Left ventricle myocardium inferior (tissue), 1 donor: ENCODE data around the gene TRRAP. TPM values are rescaled to one million over a fixed set of nuclear protein-coding genes. Genes with fewer than 3 reads are reported as not detected.

ENCODE experiments used
- DNase-seq: peaks from one replicate; pipeline ENCODE4 v3.0.0-alpha.2; 2020
- H3K27ac ChIP-seq: fragments of 200-600 bp; replicated peaks from 2 replicates; pipeline ENCODE4 v1.8.0; 2021
- H3K27me3 ChIP-seq: fragments of 200-600 bp; 2 replicates; pipeline ENCODE4 v1.8.0; 2021; ENCODE audit warnings: low read depth
- H3K36me3 ChIP-seq: fragments of 200-600 bp; 2 replicates; pipeline ENCODE4 v1.8.0; 2021
- H3K4me1 ChIP-seq: fragments of 200-600 bp; 2 replicates; pipeline ENCODE4 v1.8.0; 2021
- H3K4me3 ChIP-seq: fragments of 200-600 bp; 2 replicates; pipeline ENCODE4 v1.8.0; 2021; ENCODE audit warnings: mild to moderate bottlenecking, moderate library complexity
- H3K9me3 ChIP-seq: fragments of 200-600 bp; replicated peaks from 2 replicates; pipeline ENCODE4 v1.8.0; 2021
- intact Hi-C: fragments of 100-400 bp; cut with micrococcal nuclease; formaldehyde crosslinking; loops from one replicate; pipeline ENCODE4 v1.11.0; 2022
- total RNA-seq: library from RNA; stranded (reverse); fragmentation: NEBNext Ultra II Directional; extraction: Animal tissue kit (Norgen Biotek cat#: 25700); gene quantifications from one replicate; pipeline ENCODE4 v1.2.1, GENCODE V29; 2021
- TF ChIP-seq, protein P1 (sequence below): fragments of 200-600 bp; IDR thresholded peaks from 2 replicates; pipeline ENCODE4 v1.8.0; 2021; ENCODE audit warnings: antibody characterized with exemption, mild to moderate bottlenecking, borderline replicate concordance
- donor health status: DM: no; HTN: yes; CAD: no; lungs with severe emphysema.

TRRAP gene
- total RNA-seq, 1 donor from 2014 or later, result 15.5 TPM

DNA sequence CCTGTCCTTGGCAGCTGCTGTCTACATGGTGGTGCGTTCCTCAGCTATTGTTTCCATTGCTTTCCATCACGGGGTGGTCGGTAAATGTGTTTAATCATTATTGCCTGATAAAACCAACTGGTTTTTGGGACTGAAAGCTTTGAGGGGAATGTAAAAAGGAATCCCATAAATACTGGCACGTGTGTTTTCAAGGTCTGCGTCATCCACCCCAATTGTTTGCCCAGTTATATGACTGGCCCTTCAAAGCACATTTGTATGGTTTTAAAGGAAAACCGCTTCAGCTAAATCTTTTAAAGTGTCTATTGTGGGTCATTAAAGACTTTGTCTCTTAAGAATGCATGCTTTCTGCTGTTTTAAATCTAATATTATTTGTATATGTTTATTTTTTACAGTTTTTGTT lies 65.0 kb downstream of the TRRAP start:
- Histone ChIP-seq H3K9me3 (no peaks in the 10 kb centered on the region), H3K4me1 (peaks cover 35% of the 10 kb centered on the region), H3K27me3 (no peaks in the 10 kb centered on the region), H3K36me3 (peaks cover 88% of the 10 kb centered on the region), H3K27ac (no peak overlapping the region), H3K4me3 (no peak overlapping the region)
- intact Hi-C loops, result no loop called here
- no peak for DNase-seq
- TF ChIP-seq, protein P1, sequence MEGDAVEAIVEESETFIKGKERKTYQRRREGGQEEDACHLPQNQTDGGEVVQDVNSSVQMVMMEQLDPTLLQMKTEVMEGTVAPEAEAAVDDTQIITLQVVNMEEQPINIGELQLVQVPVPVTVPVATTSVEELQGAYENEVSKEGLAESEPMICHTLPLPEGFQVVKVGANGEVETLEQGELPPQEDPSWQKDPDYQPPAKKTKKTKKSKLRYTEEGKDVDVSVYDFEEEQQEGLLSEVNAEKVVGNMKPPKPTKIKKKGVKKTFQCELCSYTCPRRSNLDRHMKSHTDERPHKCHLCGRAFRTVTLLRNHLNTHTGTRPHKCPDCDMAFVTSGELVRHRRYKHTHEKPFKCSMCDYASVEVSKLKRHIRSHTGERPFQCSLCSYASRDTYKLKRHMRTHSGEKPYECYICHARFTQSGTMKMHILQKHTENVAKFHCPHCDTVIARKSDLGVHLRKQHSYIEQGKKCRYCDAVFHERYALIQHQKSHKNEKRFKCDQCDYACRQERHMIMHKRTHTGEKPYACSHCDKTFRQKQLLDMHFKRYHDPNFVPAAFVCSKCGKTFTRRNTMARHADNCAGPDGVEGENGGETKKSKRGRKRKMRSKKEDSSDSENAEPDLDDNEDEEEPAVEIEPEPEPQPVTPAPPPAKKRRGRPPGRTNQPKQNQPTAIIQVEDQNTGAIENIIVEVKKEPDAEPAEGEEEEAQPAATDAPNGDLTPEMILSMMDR, result no peak

DNA sequence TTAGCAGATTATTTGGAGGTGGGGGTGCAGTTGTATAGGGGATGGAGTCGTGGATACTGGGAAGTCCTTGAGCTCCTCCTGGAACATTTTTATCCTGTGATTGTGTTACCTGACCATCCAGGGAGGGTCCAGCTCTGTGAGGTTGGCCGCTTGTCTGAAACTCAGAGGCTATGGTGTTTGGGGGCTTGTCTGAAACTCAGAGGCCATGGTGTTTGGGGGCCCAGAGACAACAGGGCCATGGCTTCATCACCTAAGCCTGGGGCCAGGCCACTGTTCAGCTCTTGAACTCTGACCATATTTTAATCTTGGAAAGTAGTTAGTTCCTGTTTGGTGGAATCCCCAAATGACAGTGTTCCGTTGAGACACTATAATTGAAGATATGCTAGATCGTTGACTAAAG lies 66.1 kb downstream of the TRRAP start:
- DNase-seq, result no peak
- TF ChIP-seq, protein P1, result no peak

DNA sequence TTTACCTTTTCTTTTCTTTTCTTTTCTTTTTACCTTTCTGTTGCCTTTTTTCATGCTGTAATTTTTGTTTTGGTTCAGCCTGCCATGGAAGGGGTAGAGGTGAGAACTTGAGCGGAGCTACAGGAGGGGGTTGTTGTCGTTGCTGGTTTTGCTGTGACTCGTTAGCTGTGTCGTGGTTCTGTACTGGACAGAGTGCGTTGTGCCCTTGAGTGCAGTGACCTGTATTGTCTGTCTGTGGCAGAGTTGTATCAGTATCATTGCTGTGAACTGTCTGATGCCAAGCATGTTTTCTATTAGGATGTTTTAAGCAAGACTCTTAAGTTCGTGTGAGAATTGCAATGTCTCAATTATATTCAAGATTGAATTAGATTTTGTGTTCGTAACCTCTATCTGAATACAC lies 67.5 kb downstream of the TRRAP start:
- DNase-seq, result no peak
- TF ChIP-seq, protein P1, result no peak
- intact Hi-C loops, result no loop called here
- H3K27me3 ChIP-seq, result no peaks in the 10 kb centered on the region
- H3K4me3 ChIP-seq, result no peak overlapping the region
- H3K9me3 ChIP-seq, result no peaks in the 10 kb centered on the region
- H3K36me3 ChIP-seq, result peaks cover 88% of the 10 kb centered on the region
- H3K27ac ChIP-seq, result peak overlapping the region; percentile 56
- peaks cover 21% of the 10 kb centered on the region for H3K4me1 ChIP-seq

More for the DNA sequence above, 66.1 kb downstream of the TRRAP start:
- H3K9me3 ChIP-seq, result no peaks in the 10 kb centered on the region
- H3K27me3 ChIP-seq, result no peaks in the 10 kb centered on the region
- peaks cover 88% of the 10 kb centered on the region for H3K36me3 ChIP-seq
- intact Hi-C loops, result no loop called here
- peaks cover 35% of the 10 kb centered on the region for H3K4me1 ChIP-seq
- no peak overlapping the region for H3K27ac ChIP-seq
- no peak overlapping the region for H3K4me3 ChIP-seq

DNA sequence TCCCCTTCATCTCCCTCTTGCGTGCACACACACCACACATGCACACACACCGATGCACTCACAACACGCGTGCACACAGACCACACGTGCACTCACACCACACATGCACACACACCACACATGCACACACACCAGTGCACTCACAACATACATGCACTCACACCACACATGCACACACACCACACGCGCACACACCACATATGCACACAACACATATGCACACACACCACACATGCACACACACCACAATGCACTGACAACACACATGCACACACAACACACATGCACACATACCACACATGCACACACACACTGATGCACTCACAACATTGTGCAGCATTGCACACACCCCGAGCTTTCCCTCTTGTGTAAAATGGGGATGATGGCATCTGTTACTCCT lies 68.1 kb downstream of the TRRAP start:
- Histone ChIP-seq H3K4me1 (peaks cover 16% of the 10 kb centered on the region), H3K36me3 (peaks cover 87% of the 10 kb centered on the region), H3K27ac (peak overlapping the region; percentile 56), H3K4me3 (no peak overlapping the region), H3K27me3 (no peaks in the 10 kb centered on the region), H3K9me3 (no peaks in the 10 kb centered on the region)
- no peak for DNase-seq
- TF ChIP-seq, protein P1, result no peak
- intact Hi-C loops, result no loop called here

DNA sequence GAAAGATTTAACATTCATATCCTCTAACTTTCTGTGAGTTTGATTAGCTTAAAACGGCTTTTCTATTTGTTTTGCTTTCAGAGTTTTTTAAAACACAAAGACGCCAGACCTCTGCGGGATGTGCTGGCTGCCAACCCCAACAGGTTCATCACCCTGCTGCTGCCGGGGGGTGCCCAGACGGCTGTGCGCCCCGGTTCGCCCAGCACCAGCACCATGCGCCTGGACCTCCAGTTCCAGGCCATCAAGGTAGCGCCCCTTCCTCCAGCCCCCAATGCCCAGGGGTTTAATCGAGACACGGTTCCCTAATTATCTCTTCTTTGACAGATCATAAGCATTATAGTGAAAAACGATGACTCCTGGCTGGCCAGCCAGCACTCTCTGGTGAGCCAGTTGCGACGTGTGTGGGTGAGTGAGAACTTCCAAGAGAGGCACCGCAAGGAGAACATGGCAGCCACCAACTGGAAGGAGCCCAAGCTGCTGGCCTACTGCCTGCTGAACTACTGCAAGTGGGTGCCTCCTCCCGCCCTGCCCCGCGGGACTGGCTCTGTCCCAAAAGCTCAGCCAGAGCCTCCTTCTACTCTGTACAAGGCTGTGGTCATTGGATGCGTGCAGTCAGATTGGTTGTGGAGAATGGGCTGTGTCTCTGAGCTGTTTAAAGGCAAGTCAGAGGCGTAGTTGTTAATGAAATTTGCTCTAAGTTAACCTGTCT lies 71.2 kb downstream of the TRRAP start:
- peak overlapping the region; percentile 25 for H3K27ac ChIP-seq
- peaks cover 93% of the 10 kb centered on the region for H3K36me3 ChIP-seq
- peak; percentile 64 for DNase-seq
- H3K27me3 ChIP-seq, result no peaks in the 10 kb centered on the region
- H3K4me3 ChIP-seq, result no peak overlapping the region
- intact Hi-C loops, result no loop called here
- H3K4me1 ChIP-seq, result peaks cover 11% of the 10 kb centered on the region
- H3K9me3 ChIP-seq, result no peaks in the 10 kb centered on the region
- TF ChIP-seq, protein P1, result no peak
